K562 (cell line): ENCODE results near the gene GPHA2. TPM values are rescaled to one million over a fixed set of nuclear protein-coding genes. Genes with fewer than 3 reads are reported as not detected.

Source experiments
- ATAC-seq: fragments of 200-7000 bp; cut with Tn5 transposase; 3 replicates; pipeline ENCODE4 v1.9.1; 2020; ENCODE audit warnings: moderate library complexity
- BruUV-seq: library from RNA; stranded (reverse); fragments of 400-500 nt; replicated peaks from 2 replicates; lab custom pipeline; 2021; lab: Mats Ljungman, UMichigan
- CTCF ChIA-PET: fragments of 300-600 bp; formaldehyde crosslinking; extraction: SDS; loops from one replicate; lab custom pipeline; 2021; ENCODE audit warnings: low intra/inter-chr PET ratio; lab: Yijun Ruan, JAX
- POLR2A ChIA-PET: fragments of 300-600, 350-650 bp; sonication (Branson Sonifier 250); formaldehyde crosslinking; extraction: SDS; loops from one replicate; lab custom pipeline; 2021; ENCODE audit warnings: antibody characterized with exemption, inconsistent platforms; lab: Yijun Ruan, JAX
- DNase-seq, 4 experiments: peaks; one replicate each; pipeline versions ENCODE4 v3.0.0 to v3.0.0-alpha.2; 2011 to 2018; ENCODE audit warnings: low spot score in 3 of 4, mixed read lengths in 3 of 4; ENCODE audit errors: extremely low read depth in 1 of 4
- FAIRE-seq: peaks from 2 replicates; lab custom pipeline; 2011; peaks lifted over from hg19 to GRCh38; lab: Jason Lieb, UNC
- H2AFZ ChIP-seq: 2 replicates; pipeline ENCODE4 v1.6.0; 2011; ENCODE audit warnings: low read depth, low read length, control low read depth, inconsistent platforms
- H3K27ac ChIP-seq: fragments of 200-600 bp; 3 replicates; pipeline ENCODE4 v1.8.0; 2011; ENCODE audit warnings: low read depth, mild to moderate bottlenecking, control low read depth, inconsistent platforms, low read length, moderate library complexity, mixed read lengths; ENCODE audit errors: extremely low read depth
- H3K27me3 ChIP-seq, 2 experiments: fragments of 300-600 bp in 1 of 2; 2 replicates in 1 of 2; 3 replicates in 1 of 2; pipeline versions ENCODE4 v1.6.0 to v1.8.0; 2011; ENCODE audit warnings: inconsistent platforms in 2 of 2, low read length in 2 of 2, mild to moderate bottlenecking in 1 of 2, mixed read lengths in 1 of 2, moderate library complexity in 1 of 2; ENCODE audit not compliant: control insufficient read depth in 2 of 2, insufficient read depth in 2 of 2
- H3K36me3 ChIP-seq: fragments of 300-600 bp; 3 replicates; pipeline ENCODE4 v1.8.0; 2011; ENCODE audit warnings: mild to moderate bottlenecking, low read length, inconsistent platforms; ENCODE audit not compliant: control insufficient read depth, insufficient read depth
- H3K4me1 ChIP-seq, 2 experiments: fragments of 200-600 bp in 1 of 2; replicated peaks in 1 of 2; 2 replicates in 1 of 2; 3 replicates in 1 of 2; pipeline versions ENCODE4 v1.5.1 to v1.8.0; 2011; ENCODE audit warnings: inconsistent platforms in 2 of 2, low read length in 2 of 2, mild to moderate bottlenecking in 1 of 2, mixed read lengths in 1 of 2, moderate library complexity in 1 of 2; ENCODE audit not compliant: control insufficient read depth in 2 of 2, insufficient read depth in 2 of 2
- H3K4me2 ChIP-seq: 2 replicates; pipeline ENCODE4 v1.6.1; 2011; ENCODE audit warnings: low read length, control low read depth, inconsistent platforms, mixed read lengths; ENCODE audit not compliant: insufficient read depth
- H3K4me3 ChIP-seq: fragments of 200-600 bp; sonication (generic), shearing (Covaris generic); 2 replicates; pipeline ENCODE4 v1.5.1; 2016; ENCODE audit warnings: control low read depth, inconsistent platforms
- H3K79me2 ChIP-seq: fragments of 200-600 bp; 3 replicates; pipeline ENCODE4 v1.8.0; 2011; ENCODE audit warnings: low read length, inconsistent platforms; ENCODE audit not compliant: control insufficient read depth, insufficient read depth
- H3K9ac ChIP-seq, 2 experiments: 2 replicates each; pipeline versions ENCODE4 v1.6.0 to v1.6.1; 2011; ENCODE audit warnings: low read depth in 2 of 2, low read length in 2 of 2, control low read depth in 1 of 2, inconsistent platforms in 1 of 2, mild to moderate bottlenecking in 1 of 2, mixed read lengths in 1 of 2; ENCODE audit not compliant: insufficient read depth in 1 of 2
- H3K9me1 ChIP-seq: one replicate; pipeline ENCODE4 v1.6.0; 2011; ENCODE audit warnings: inconsistent platforms, mild to moderate bottlenecking, low read length, moderate library complexity; ENCODE audit not compliant: control insufficient read depth, insufficient read depth
- H3K9me3 ChIP-seq: replicated peaks from 2 replicates; pipeline ENCODE4 v1.5.1; 2011; ENCODE audit warnings: low read depth, low read length, inconsistent platforms; ENCODE audit not compliant: control insufficient read depth, insufficient read depth
- H4K20me1 ChIP-seq: replicated peaks from 2 replicates; pipeline ENCODE4 v1.6.1; 2011; ENCODE audit warnings: low read length, inconsistent platforms, mixed read lengths; ENCODE audit not compliant: control insufficient read depth, insufficient read depth
- NFIX ChIP-seq: fragments of 250-450 bp; sonication (Bioruptor Pico); IDR thresholded peaks from 2 replicates; pipeline ENCODE4 v1.4.0; 2020; ENCODE audit warnings: low read depth, mild to moderate bottlenecking, moderate library complexity
- PHB2 ChIP-seq: fragments of 450-650 bp; IDR thresholded peaks from 2 replicates; pipeline ENCODE4 v1.6.1; 2017; ENCODE audit warnings: low read depth
- POLR2G ChIP-seq: fragments of 200-400 bp; formaldehyde crosslinking; IDR thresholded peaks from 2 replicates; pipeline ENCODE4 v1.6.1; 2017; ENCODE audit warnings: low read depth, mild to moderate bottlenecking, antibody characterized with exemption, low read length, moderate library complexity
- RBFOX2 ChIP-seq: fragments of 200-400 bp; formaldehyde crosslinking; IDR thresholded peaks from 2 replicates; pipeline ENCODE4 v1.6.1; 2017; ENCODE audit warnings: low read depth, mild to moderate bottlenecking, low read length, moderate library complexity
- SMAD2 ChIP-seq: fragments of 150-350 bp; IDR thresholded peaks from 2 replicates; pipeline ENCODE4 v1.6.1; 2014; ENCODE audit warnings: low read depth, mild to moderate bottlenecking, low read length
- SNIP1 ChIP-seq: fragments of 450-650 bp; IDR thresholded peaks from 2 replicates; pipeline ENCODE4 v1.7.1; 2017; ENCODE audit warnings: low read depth, mild to moderate bottlenecking
- ZNF444 ChIP-seq: fragments of 250-450 bp; sonication (Bioruptor Pico); IDR thresholded peaks from 2 replicates; pipeline ENCODE4 v1.4.0; 2020; ENCODE audit warnings: mild to moderate bottlenecking, moderate library complexity
- ZNF561 ChIP-seq: fragments of 450-650 bp; formaldehyde crosslinking; conservative IDR thresholded peaks from 2 replicates; pipeline ENCODE4 v1.4.0; 2020; ENCODE audit warnings: mild to moderate bottlenecking, moderate library complexity
- ZNF717 ChIP-seq: fragments of 250-450 bp; sonication (Bioruptor Pico); IDR thresholded peaks from 2 replicates; pipeline ENCODE4 v1.5.0; 2021
- WGBS: fragments of 100-300 bp; shearing (Covaris generic); methylation state at CpG from one replicate; pipeline ENCODE4 v1.1.6; 2016; ENCODE audit warnings: low coverage, mixed read lengths; ENCODE audit not compliant: insufficient coverage; ENCODE audit errors: missing lambda C conversion rate; 5-methylcytosine and 5-hydroxymethylcytosine counted together
- in situ Hi-C: fragments of 300-500 bp; cut with MboI; formaldehyde crosslinking; loops from 4 replicates; pipeline ENCODE4 v1.15.0; 2018; ENCODE audit warnings: inconsistent platforms, mixed read lengths
- intact Hi-C: fragments of 100-400 bp; cut with micrococcal nuclease; formaldehyde crosslinking; loops from 2 replicates; pipeline ENCODE4 v1.14.2; 2022
- polyA plus RNA-seq, 8 experiments: library from polyadenylated mRNA; depleted of rRNA in 4 of 8; stranded (reverse) in 5 of 8; unstranded in 3 of 8; fragments of >200 nt; fragmentation: Nextera tagmentation in 2 of 8; fragmentation: Illumina TruSeq in 1 of 8; extraction: Ambion mirVana in 2 of 8; extraction: Trizol in 1 of 8; gene quantifications; 2 replicates each; pipeline versions ENCODE4 v1.2.1 to v1.2.3, GENCODE V29; 2011 to 2014; ENCODE audit warnings: inconsistent platforms in 1 of 8, missing spikeins in 1 of 8
- total RNA-seq, 7 experiments: library from RNA; depleted of rRNA in 6 of 7; stranded (reverse); fragments of >200 nt in 6 of 7; fragmentation: Illumina TruSeq in 2 of 7; extraction: Trizol in 2 of 7; gene quantifications; 2 replicates each; pipeline versions ENCODE4 v1.2.1 to v1.2.3, GENCODE V29; 2011 to 2021; ENCODE audit warnings: low replicate concordance in 1 of 7
- TF ChIP-seq, protein P1 (sequence below): sonication (generic); formaldehyde crosslinking; IDR thresholded peaks from 2 replicates; pipeline ENCODE4 v1.8.0; 2022; ENCODE audit warnings: mild to moderate bottlenecking, missing genetic modification reagents

Gene GPHA2
- total and polyA plus RNA-seq, 9 of the 15 experiments (the other 6 are each of a cell fraction or from before 2014, with no cell fraction given) = 0.17 to 0.22 TPM; not detected in 7

DNA sequence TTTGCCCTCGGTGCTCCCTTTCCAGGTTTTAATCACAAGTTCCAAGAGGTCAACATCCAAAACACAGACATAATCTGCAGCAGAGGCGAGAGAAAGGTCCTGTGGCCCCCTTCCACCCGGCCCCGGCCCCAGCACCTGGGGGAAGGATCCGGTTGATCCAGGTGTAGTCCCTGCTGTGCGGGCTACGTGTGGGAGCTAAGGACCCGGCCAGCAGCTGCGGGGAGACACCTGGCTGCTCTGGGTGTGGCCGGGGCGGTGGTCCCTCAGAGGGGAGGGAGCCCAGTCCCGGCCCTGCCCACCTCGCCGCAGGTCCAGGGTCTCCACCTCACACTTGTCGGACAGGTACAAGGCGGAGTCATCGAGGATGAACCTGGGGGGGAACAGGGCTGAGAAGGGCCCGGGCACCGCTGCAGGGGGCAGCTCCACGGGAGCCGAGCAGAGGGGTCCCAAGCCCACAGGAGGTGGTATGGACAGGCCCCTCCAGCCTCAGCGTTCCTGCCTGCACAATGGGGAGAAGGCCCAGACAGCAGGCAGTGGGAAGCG, 32.3 kb downstream of the GPHA2 start:
- POLR2A ChIA-PET = interaction anchor here (0.6 to 1.0 kb wide), 3 partner anchors 8 to 60 kb away, joined by 3 read pairs; no protein-coding TSS in a partner anchor
- H3K36me3 ChIP-seq = peaks cover 81% of the 10 kb centered on the region; the same call in 2 of the 3 replicates
- in situ Hi-C loops = no loop called here

DNA sequence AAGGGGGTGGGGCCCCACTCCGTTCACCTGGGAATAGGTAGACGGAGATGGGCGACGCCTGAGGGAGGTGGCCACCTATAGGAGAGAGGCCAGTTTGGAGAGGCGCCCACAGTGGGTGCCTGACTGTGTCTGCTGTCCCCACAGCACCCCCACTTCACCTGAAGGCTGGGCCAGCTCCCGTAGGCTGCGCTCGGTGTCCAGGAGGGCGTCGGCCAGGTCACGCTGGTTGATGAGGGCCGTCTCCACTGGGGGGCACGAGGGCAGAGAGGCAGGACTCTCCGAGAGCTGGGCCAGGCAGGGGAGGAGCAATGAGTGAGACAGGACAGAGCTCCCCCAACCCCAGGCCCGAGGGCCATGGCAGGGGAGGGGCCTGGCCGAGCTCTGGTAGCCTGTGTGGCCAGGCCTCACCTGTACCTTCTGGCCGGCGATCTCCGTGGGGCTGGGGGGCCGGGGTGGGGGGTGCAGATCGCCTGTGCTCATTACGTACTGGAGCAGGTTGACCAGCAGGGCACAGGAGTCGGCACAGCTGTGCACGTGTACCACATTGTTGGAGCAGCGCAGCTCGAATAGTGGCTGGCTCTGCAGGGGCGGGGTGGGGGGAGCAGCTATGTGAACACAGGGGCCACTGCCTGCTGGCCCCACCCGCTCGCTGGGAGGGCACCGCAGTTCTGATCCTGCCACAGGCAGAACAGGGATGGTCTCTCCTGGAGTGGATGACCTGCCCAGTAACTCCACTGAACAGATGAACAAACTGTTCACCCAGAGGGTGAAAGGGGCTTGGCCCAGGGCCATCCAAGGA, 33.4 kb downstream of the GPHA2 start:
- no TSS peak for BruUV-seq
- peaks cover 0 to 17% of the 10 kb centered on the region in 2 experiments; a peak in 3 of 5 replicates for H3K4me1 ChIP-seq
- H3K4me3 ChIP-seq = no peak overlapping the region
- no peaks in the 10 kb centered on the region for H3K9me3 ChIP-seq
- no peak overlapping the region for H3K4me2 ChIP-seq
- H3K27ac ChIP-seq = no peak overlapping the region
- H4K20me1 ChIP-seq = no peaks in the 10 kb centered on the region
- no peaks in the 10 kb centered on the region for H3K9me1 ChIP-seq
- H3K36me3 ChIP-seq = peaks cover 83% of the 10 kb centered on the region; the same call in 2 of the 3 replicates
- no peak overlapping the region for H2AFZ ChIP-seq
- H3K27me3 ChIP-seq = no peaks in the 10 kb centered on the region
- 86% methylated on average over 23 of the region's 30 CpGs for WGBS
- TF ChIP-seq POLR2G (peak; percentile 38; the same call in 1 of the 2 replicates), ZNF717 (CRISPR knock-in tag) (no peak), RBFOX2 (peak; percentile 9; the same call in 1 of the 2 replicates), ZNF444 (CRISPR knock-in tag) (no peak), NFIX (CRISPR knock-in tag) (no peak)
- TF ChIP-seq, protein P1, sequence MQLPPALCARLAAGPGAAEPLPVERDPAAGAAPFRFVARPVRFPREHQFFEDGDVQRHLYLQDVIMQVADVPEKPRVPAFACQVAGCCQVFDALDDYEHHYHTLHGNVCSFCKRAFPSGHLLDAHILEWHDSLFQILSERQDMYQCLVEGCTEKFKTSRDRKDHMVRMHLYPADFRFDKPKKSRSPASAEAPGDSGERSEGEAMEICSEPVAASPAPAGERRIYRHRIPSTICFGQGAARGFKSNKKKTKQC = no peak
- CTCF ChIA-PET = no interaction called here
- no peaks in the 10 kb centered on the region for H3K79me2 ChIP-seq
- in situ Hi-C loops = no loop called here
- POLR2A ChIA-PET = interaction anchor here (1.0 kb wide), 1 partner anchor 14 kb away, joined by 4 read pairs; no protein-coding TSS in a partner anchor
- ATAC-seq = no peak
- peak in 1 of 4 experiments; percentile 21 for DNase-seq
- intact Hi-C loops = no loop called here
- FAIRE-seq = no peak
- peak overlapping the region in 1 of 2 experiments; percentile 45; a peak in 1 of 4 replicates for H3K9ac ChIP-seq

More for the DNA sequence above, 32.3 kb downstream of the GPHA2 start:
- FAIRE-seq (no peak), ATAC-seq (no peak), DNase-seq (no peak)
- CTCF ChIA-PET = no interaction called here
- H3K9me3 ChIP-seq = no peaks in the 10 kb centered on the region
- no TSS peak for BruUV-seq
- 97% methylated on average over 20 of the region's 23 CpGs for WGBS
- no peaks in the 10 kb centered on the region for H3K9me1 ChIP-seq
- peaks cover 0 to 17% of the 10 kb centered on the region in 2 experiments; a peak in 3 of 5 replicates for H3K4me1 ChIP-seq
- H3K79me2 ChIP-seq = no peaks in the 10 kb centered on the region
- no peak overlapping the region for H3K4me2 ChIP-seq
- no peak for TF ChIP-seq SNIP1
- no peak for TF ChIP-seq ZNF561 (CRISPR knock-in tag)
- TF ChIP-seq PHB2 = no peak
- peak; percentile 30; the same call in 1 of the 2 replicates for TF ChIP-seq POLR2G
- TF ChIP-seq SMAD2 = no peak
- no peak overlapping the region for H3K27ac ChIP-seq
- no peak overlapping the region for H3K4me3 ChIP-seq
- no peaks in the 10 kb centered on the region for H3K27me3 ChIP-seq
- no peak overlapping the region for H2AFZ ChIP-seq
- intact Hi-C loops = no loop called here
- peak overlapping the region in 1 of 2 experiments; percentile 52; a peak in 1 of 4 replicates for H3K9ac ChIP-seq
- no peaks in the 10 kb centered on the region for H4K20me1 ChIP-seq
